ENCODE data around the gene CWC27.

CWC27 gene

GRCh38 chr5:65050140-65050539 lies 281.4 kb downstream of the CWC27 start:
- no peak overlapping the region for H3K27ac ChIP-seq
- no peak for TF ChIP-seq ZFX (IDR thresholded peaks at IDR 0.05; ENCODE audit: borderline replicate concordance)
- TF ChIP-seq CTCF (IDR thresholded peaks at IDR 0.05) = no peak

- TF ChIP-seq ZFX (IDR thresholded peaks at IDR 0.05; ENCODE audit: borderline replicate concordance) (no peak), CTCF (IDR thresholded peaks at IDR 0.05) (no peak)
- no peak overlapping the region for H3K27ac ChIP-seq
Observed at GRCh38 chr5:65050826-65051498, 282.2 kb downstream of the CWC27 start.

GRCh38 chr5:65055938-65056337 lies 287.2 kb downstream of the CWC27 start:
- no peak overlapping the region for H3K27ac ChIP-seq
- no peak for TF ChIP-seq CTCF (IDR thresholded peaks at IDR 0.05)
- TF ChIP-seq ZFX (IDR thresholded peaks at IDR 0.05; ENCODE audit: borderline replicate concordance) = no peak

GRCh38 chr5:65059681-65060598 lies 291.2 kb downstream of the CWC27 start:
- no peak overlapping the region for H3K27ac ChIP-seq
- TF ChIP-seq CTCF (IDR thresholded peaks at IDR 0.05) = no peak
- TF ChIP-seq ZFX (IDR thresholded peaks at IDR 0.05; ENCODE audit: borderline replicate concordance) = no peak

- TF ChIP-seq ZFX (IDR thresholded peaks at IDR 0.05; ENCODE audit: borderline replicate concordance) (no peak), CTCF (IDR thresholded peaks at IDR 0.05) (no peak)
- H3K27ac ChIP-seq = no peak overlapping the region
Observed at GRCh38 chr5:65061250-65061973, 292.7 kb downstream of the CWC27 start.

- H3K27ac ChIP-seq = no peak overlapping the region
- TF ChIP-seq CTCF (IDR thresholded peaks at IDR 0.05) (no peak), ZFX (IDR thresholded peaks at IDR 0.05; ENCODE audit: borderline replicate concordance) (no peak)
Observed at GRCh38 chr5:65061974-65062353, 293.2 kb downstream of the CWC27 start.
